Loucy (cell line): ENCODE results near the gene PARP14.

ENCODE experiments used
- H2AFZ ChIP-seq: fragments of 200-600 bp; sonication (generic); 2 replicates; pipeline ENCODE4 v1.6.0; 2016; ENCODE audit warnings: antibody characterized with exemption, mild to moderate bottlenecking, low read length, moderate library complexity
- H3F3A ChIP-seq: fragments of 200-600 bp; 2 replicates; pipeline ENCODE4 v1.6.0; 2016; ENCODE audit warnings: antibody characterized with exemption, low read depth, mild to moderate bottlenecking
- H3K27me3 ChIP-seq: fragments of 200-600 bp; sonication (generic); 2 replicates; pipeline ENCODE4 v1.6.1; 2014; ENCODE audit warnings: low read length, mild to moderate bottlenecking; ENCODE audit not compliant: insufficient read depth, poor library complexity, severe bottlenecking
- H3K36me3 ChIP-seq: fragments of 200-600 bp; sonication (generic); 2 replicates; pipeline ENCODE4 v1.6.1; 2016; ENCODE audit warnings: low read length; ENCODE audit not compliant: insufficient read depth
- H3K4me1 ChIP-seq: fragments of 200-600 bp; sonication (generic); 2 replicates; pipeline ENCODE4 v1.5.1; 2014; ENCODE audit warnings: low read length, mild to moderate bottlenecking; ENCODE audit not compliant: insufficient read depth, poor library complexity, severe bottlenecking
- H3K4me2 ChIP-seq: fragments of 200-600 bp; sonication (generic); 2 replicates; pipeline ENCODE4 v1.6.0; 2014; ENCODE audit warnings: antibody characterized with exemption, low read length, low read depth, mild to moderate bottlenecking; ENCODE audit not compliant: poor library complexity, severe bottlenecking
- H3K4me3 ChIP-seq: fragments of 200-600 bp; sonication (generic); 2 replicates; pipeline ENCODE4 v1.5.1; 2014; ENCODE audit warnings: low read length, mild to moderate bottlenecking, mixed read lengths; ENCODE audit not compliant: poor library complexity, severe bottlenecking
- H3K79me2 ChIP-seq: fragments of 200-600 bp; sonication (generic); 2 replicates; pipeline ENCODE4 v1.6.1; 2014; ENCODE audit warnings: low read length; ENCODE audit not compliant: insufficient read depth
- H3K9ac ChIP-seq: fragments of 200-600 bp; sonication (generic); 2 replicates; pipeline ENCODE4 v1.6.0; 2014; ENCODE audit warnings: mild to moderate bottlenecking, low read depth, low read length, moderate library complexity; ENCODE audit not compliant: poor library complexity, severe bottlenecking
- H3K9me2 ChIP-seq: fragments of 200-600 bp; sonication (generic); replicated peaks from 2 replicates; pipeline ENCODE4 v1.6.1; 2016; ENCODE audit warnings: low read depth, low read length, mixed read lengths
- H3K9me3 ChIP-seq: fragments of 200-600 bp; sonication (generic); 2 replicates; pipeline ENCODE4 v1.6.1; 2014; ENCODE audit warnings: mild to moderate bottlenecking, antibody characterized with exemption, low read length, low read depth; ENCODE audit not compliant: insufficient read depth
- H4K20me1 ChIP-seq: fragments of 200-600 bp; sonication (generic); 2 replicates; pipeline ENCODE4 v1.6.0; 2014; ENCODE audit warnings: antibody characterized with exemption, low read length, mild to moderate bottlenecking; ENCODE audit not compliant: insufficient read depth, poor library complexity, severe bottlenecking
- CTCF ChIP-seq: fragments of 200-600 bp; sonication (generic); conservative IDR thresholded peaks from 2 replicates; pipeline ENCODE4 v1.5.1; 2014; ENCODE audit warnings: mild to moderate bottlenecking, antibody characterized with exemption, low read length
- EZH2phosphoT487 ChIP-seq: fragments of 200-600 bp; IDR thresholded peaks from 2 replicates; pipeline ENCODE4 v1.6.1; 2018; ENCODE audit warnings: antibody characterized with exemption, mild to moderate bottlenecking, moderate library complexity, borderline replicate concordance

Gene PARP14

GRCh38 chr3:122671553-122671952 lies 9.1 kb upstream of the PARP14 start:
- Histone ChIP-seq H3K4me1 (no peaks in the 10 kb centered on the region), H4K20me1 (no peaks in the 10 kb centered on the region), H3K4me3 (no peak overlapping the region), H3K79me2 (no peaks in the 10 kb centered on the region), H3F3A (no peaks in the 10 kb centered on the region), H3K27me3 (no peaks in the 10 kb centered on the region), H3K9me3 (no peaks in the 10 kb centered on the region), H3K36me3 (no peaks in the 10 kb centered on the region), H3K4me2 (no peak overlapping the region), H2AFZ (no peak overlapping the region), H3K9me2 (no peaks in the 10 kb centered on the region), H3K9ac (no peak overlapping the region)
- no peak for TF ChIP-seq CTCF
- TF ChIP-seq EZH2phosphoT487, result no peak

GRCh38 chr3:122674339-122674738 lies 6.3 kb upstream of the PARP14 start:
- Histone ChIP-seq H3K4me1 (peaks cover 6% of the 10 kb centered on the region), H2AFZ (no peak overlapping the region), H3K9me3 (no peaks in the 10 kb centered on the region), H3K9ac (no peak overlapping the region), H4K20me1 (no peaks in the 10 kb centered on the region), H3K27me3 (no peaks in the 10 kb centered on the region), H3K4me3 (no peak overlapping the region), H3K79me2 (no peaks in the 10 kb centered on the region), H3F3A (no peaks in the 10 kb centered on the region), H3K36me3 (no peaks in the 10 kb centered on the region), H3K9me2 (no peaks in the 10 kb centered on the region), H3K4me2 (no peak overlapping the region)
- TF ChIP-seq EZH2phosphoT487, result no peak
- no peak for TF ChIP-seq CTCF

GRCh38 chr3:122676759-122677158 lies 3.9 kb upstream of the PARP14 start:
- H3K9ac ChIP-seq, result no peak overlapping the region
- H2AFZ ChIP-seq, result no peak overlapping the region

More at GRCh38 chr3:122676759-122677158, 3.9 kb upstream of the PARP14 start:
- H3K79me2 ChIP-seq, result peaks cover 7% of the 10 kb centered on the region
- no peaks in the 10 kb centered on the region for H4K20me1 ChIP-seq
- no peaks in the 10 kb centered on the region for H3K9me3 ChIP-seq
- H3K4me1 ChIP-seq, result peaks cover 22% of the 10 kb centered on the region
- no peaks in the 10 kb centered on the region for H3K9me2 ChIP-seq
- no peaks in the 10 kb centered on the region for H3K27me3 ChIP-seq
- H3K4me3 ChIP-seq, result no peak overlapping the region
- no peak overlapping the region for H3K4me2 ChIP-seq
- no peaks in the 10 kb centered on the region for H3F3A ChIP-seq
- no peak for TF ChIP-seq EZH2phosphoT487
- no peak for TF ChIP-seq CTCF
- no peaks in the 10 kb centered on the region for H3K36me3 ChIP-seq
